Endothelial cell (in vitro differentiated cells): Measurements from ENCODE around the gene RELN. TPM values are rescaled to one million over a fixed set of nuclear protein-coding genes. Genes with fewer than 3 reads are reported as not detected.

Source experiments
- DNase-seq: peaks from one replicate; pipeline ENCODE4 v3.0.0; 2021; ENCODE audit warnings: low spot score
- H3K27ac Mint-ChIP-seq: one replicate; pipeline ENCODE4 v1.8.0; 2021; ENCODE audit warnings: mixed read lengths, inconsistent platforms; ENCODE audit not compliant: unreplicated experiment
- H3K27me3 Mint-ChIP-seq: one replicate; pipeline ENCODE4 v1.8.0; 2021; ENCODE audit warnings: mild to moderate bottlenecking, moderate library complexity, mixed read lengths, inconsistent platforms; ENCODE audit not compliant: unreplicated experiment
- H3K36me3 Mint-ChIP-seq: one replicate; pipeline ENCODE4 v1.8.0; 2021; ENCODE audit warnings: mild to moderate bottlenecking, low read depth, mixed read lengths, inconsistent platforms; ENCODE audit not compliant: unreplicated experiment
- H3K4me1 Mint-ChIP-seq: one replicate; pipeline ENCODE4 v1.8.0; 2021; ENCODE audit warnings: mild to moderate bottlenecking, mixed read lengths, inconsistent platforms; ENCODE audit not compliant: unreplicated experiment
- H3K4me3 Mint-ChIP-seq: one replicate; pipeline ENCODE4 v1.8.0; 2021; ENCODE audit warnings: mild to moderate bottlenecking, mixed read lengths, inconsistent platforms; ENCODE audit not compliant: unreplicated experiment
- H3K9me3 Mint-ChIP-seq: one replicate; pipeline ENCODE4 v1.8.0; 2021; ENCODE audit warnings: mixed read lengths, inconsistent platforms; ENCODE audit not compliant: unreplicated experiment
- CTCF ChIP-seq: fragments of 200-600 bp; sonication (generic); IDR thresholded peaks from one replicate; pipeline ENCODE4 v1.5.0; 2021; ENCODE audit warnings: antibody characterized with exemption; ENCODE audit not compliant: unreplicated experiment
- total RNA-seq: library from RNA; stranded (reverse); fragmentation: NEBNext Ultra II Directional; extraction: Animal tissue kit (Norgen Biotek cat#: 25700); gene quantifications from one replicate; pipeline ENCODE4 v1.2.1, GENCODE V29; 2021; ENCODE audit not compliant: unreplicated experiment

Gene RELN
- total RNA-seq, 1 donor from 2014 or later, result 2.3 TPM

- TF ChIP-seq CTCF, result no peak
- Mint-ChIP-seq H3K36me3 (no peaks in the 10 kb centered on the region), H3K9me3 (no peaks in the 10 kb centered on the region), H3K4me1 (peaks cover 15% of the 10 kb centered on the region), H3K27ac (no peak overlapping the region), H3K27me3 (no peaks in the 10 kb centered on the region), H3K4me3 (no peak overlapping the region)
- DNase-seq, result no peak
Measured at GRCh38 chr7:103879411-103879810, 110.0 kb downstream of the RELN start.

- Mint-ChIP-seq H3K4me1 (peaks cover 15% of the 10 kb centered on the region), H3K36me3 (no peaks in the 10 kb centered on the region), H3K4me3 (no peak overlapping the region), H3K27me3 (no peaks in the 10 kb centered on the region), H3K9me3 (no peaks in the 10 kb centered on the region), H3K27ac (no peak overlapping the region)
- no peak for DNase-seq
- TF ChIP-seq CTCF, result no peak
Measured at GRCh38 chr7:103877565-103877964, 111.9 kb downstream of the RELN start.

GRCh38 chr7:103875718-103876117 is 113.7 kb downstream of the RELN start:
- no peak for DNase-seq
- no peaks in the 10 kb centered on the region for H3K36me3 Mint-ChIP-seq
- peaks cover 8% of the 10 kb centered on the region for H3K4me1 Mint-ChIP-seq
- no peak overlapping the region for H3K27ac Mint-ChIP-seq
- no peak overlapping the region for H3K4me3 Mint-ChIP-seq
- H3K27me3 Mint-ChIP-seq, result no peaks in the 10 kb centered on the region
- no peaks in the 10 kb centered on the region for H3K9me3 Mint-ChIP-seq
- no peak for TF ChIP-seq CTCF

GRCh38 chr7:103871473-103871872 is 118.0 kb downstream of the RELN start:
- no peaks in the 10 kb centered on the region for H3K36me3 Mint-ChIP-seq
- DNase-seq, result no peak
- H3K9me3 Mint-ChIP-seq, result no peaks in the 10 kb centered on the region
- TF ChIP-seq CTCF, result no peak
- H3K4me3 Mint-ChIP-seq, result no peak overlapping the region
- H3K4me1 Mint-ChIP-seq, result peaks cover 8% of the 10 kb centered on the region
- no peak overlapping the region for H3K27ac Mint-ChIP-seq
- H3K27me3 Mint-ChIP-seq, result peaks cover 2% of the 10 kb centered on the region

- Mint-ChIP-seq H3K27ac (no peak overlapping the region), H3K4me1 (peaks cover 3% of the 10 kb centered on the region), H3K36me3 (no peaks in the 10 kb centered on the region), H3K27me3 (peaks cover 2% of the 10 kb centered on the region), H3K4me3 (no peak overlapping the region), H3K9me3 (no peaks in the 10 kb centered on the region)
- TF ChIP-seq CTCF, result no peak
- no peak for DNase-seq
Measured at GRCh38 chr7:103870664-103871063, 118.8 kb downstream of the RELN start.
